ENCODE data around the gene RAD54L.
A peak's percentile ranks its signal among the peaks of the same experiment; 100 is the strongest.
"Not testable (repeated sequence)": the region's sequence is repeated elsewhere in the genome, so short reads cannot be mapped to it uniquely, and the experiment has no call there.

The RAD54L gene

GRCh38 chr1:46285730-46286477, 38.3 kb downstream of the RAD54L start:
- no peak for DNase-seq (ENCODE audit: low spot score)

DNA sequence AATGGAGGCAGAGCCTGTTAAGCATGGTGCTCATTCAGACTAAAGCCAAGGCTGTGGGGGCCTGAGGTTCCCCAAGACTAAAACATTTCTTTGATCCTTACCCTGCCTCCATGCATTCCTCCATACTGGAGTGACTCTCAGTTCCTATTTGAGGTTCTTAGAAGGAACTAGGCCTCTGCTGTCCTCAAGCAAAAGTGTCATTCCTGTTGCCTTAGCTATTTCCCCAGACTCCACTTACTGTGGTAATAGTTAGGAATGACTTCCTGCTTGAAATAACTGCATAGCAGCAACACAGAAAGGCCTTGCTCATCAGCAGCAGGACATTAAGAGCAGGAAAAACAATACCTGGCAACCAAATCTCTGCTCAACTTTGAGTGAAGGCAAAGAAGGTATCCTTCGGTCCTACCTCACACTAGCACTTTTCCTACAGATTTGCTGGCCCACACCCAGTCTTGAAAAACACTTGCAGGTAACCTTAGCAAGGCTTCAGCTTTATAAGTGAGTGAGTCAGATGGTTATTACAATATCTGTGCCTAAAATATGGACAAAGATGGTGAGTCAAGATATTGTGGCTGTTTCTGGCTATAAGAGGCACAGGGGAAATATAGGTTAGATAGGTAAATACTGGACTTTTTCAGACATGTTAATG, 41.0 kb downstream of the RAD54L start:
- no peak for DNase-seq (ENCODE audit: low spot score)

DNA sequence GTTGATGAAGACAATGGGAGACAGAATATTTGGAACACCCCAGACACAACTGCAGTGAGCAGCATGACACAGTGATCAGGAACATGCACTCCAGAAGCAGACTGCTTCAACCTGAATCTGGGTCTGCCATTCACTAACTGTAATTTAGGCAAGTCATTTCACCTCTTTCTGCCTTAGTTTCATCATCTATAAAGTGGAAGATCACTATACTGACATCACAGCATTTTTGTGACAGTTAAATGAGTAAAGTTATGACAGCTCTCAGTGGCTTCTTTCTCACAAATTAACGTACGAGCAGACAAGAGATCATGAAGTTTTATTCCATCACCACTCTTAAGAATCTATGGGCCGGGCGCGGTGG, 41.6 kb downstream of the RAD54L start:
- DNase-seq (ENCODE audit: low spot score) = no peak

DNA sequence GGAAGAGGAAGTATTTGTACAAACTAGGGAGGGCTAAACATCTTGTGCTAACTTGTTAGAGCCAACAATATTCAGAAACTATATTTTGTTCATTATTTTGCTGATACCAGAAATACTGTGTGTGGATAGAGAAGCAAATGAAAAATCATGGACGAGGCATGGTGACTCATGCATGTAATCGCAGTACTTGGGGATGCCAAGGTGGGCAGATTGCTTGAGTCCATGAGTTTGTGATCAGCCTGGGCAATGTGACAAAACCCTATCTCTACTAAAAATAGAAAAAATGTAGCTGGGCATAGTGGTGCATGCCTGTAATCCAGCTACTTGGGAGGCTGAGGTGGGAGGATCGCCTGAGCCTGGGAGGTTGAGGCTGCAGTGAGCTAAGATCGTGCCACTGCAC, 42.4 kb downstream of the RAD54L start:
- DNase-seq (ENCODE audit: low spot score) = no peak

GRCh38 chr1:46295306-46295705, 47.7 kb downstream of the RAD54L start:
- DNase-seq (ENCODE audit: low spot score) = no peak

DNA sequence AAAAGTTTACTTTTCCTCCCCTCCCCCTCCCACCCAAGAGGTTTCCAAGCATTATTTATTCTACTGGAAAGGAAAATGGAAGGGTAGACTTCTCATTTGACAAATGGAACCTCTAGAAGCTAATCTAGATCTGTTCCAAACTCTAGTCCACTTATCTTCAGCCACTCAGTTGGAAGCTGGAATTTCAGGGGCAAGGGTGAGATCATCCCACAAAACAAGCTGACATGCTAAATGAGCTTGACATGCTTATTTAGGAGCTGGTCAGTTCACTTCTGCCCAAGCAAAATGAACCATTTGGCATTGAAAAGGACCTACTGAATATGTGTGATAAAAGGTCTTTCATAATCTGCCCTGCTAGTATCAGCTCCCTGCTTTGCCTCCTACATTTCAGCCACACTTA, 50.8 kb downstream of the RAD54L start:
- no peak for DNase-seq (ENCODE audit: low spot score)

DNA sequence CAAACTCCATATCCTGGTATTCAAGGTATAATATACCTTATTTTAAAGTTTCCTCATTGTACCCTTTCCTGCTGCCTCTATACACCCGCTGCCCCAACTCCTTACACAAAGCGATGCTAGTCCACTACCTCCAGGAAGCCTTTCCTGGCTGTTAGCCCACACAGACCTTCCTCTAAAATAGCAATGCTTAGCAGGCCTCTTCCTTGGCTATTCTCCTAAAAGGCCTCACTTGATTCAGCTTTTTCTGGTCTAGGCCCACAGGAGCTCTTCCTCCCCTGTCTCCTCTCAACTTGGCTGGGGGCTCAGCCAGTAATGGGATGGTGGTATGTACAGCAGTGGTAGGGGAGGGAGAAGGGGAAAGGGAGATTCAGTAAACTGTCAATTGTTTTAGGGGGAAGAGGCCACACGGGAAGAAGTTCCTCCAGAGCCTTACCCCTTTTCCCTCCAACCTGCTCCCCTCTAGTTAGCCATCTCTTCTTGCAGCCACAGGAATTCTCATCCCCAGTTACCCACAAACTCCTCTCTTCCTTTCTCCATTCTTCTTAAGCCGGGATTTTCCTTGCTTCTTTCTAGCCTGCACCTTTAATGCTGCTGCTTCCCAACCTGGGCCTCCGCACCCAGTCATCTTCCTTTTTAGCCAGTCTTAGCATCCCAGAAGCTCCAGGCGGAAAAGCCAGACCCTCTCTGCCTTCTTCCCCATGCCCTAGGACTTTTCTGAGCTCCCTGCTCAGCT, 53.3 kb downstream of the RAD54L start:
- DNase-seq (ENCODE audit: low spot score) = no peak

DNA sequence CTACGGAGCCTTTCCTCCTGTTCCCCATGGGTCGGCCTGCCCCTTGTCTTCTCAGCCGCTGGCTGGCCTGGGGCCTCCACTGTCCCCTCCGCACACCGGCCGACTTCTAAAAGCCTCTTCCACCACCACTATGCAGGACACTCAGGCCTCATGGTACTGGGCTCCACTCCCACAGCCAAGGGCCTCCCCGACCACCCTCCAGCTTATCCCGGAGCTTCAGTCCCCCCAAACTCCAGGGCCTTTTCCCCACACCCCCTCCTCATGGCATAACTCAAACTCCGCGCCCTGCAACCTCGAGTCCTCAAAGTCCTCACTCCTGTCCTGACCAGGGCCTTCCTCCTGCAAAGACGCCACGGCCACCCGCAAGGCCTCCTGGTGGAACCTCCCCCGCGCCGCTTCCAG, 53.8 kb downstream of the RAD54L start:
- no peak for DNase-seq (ENCODE audit: low spot score)

DNA sequence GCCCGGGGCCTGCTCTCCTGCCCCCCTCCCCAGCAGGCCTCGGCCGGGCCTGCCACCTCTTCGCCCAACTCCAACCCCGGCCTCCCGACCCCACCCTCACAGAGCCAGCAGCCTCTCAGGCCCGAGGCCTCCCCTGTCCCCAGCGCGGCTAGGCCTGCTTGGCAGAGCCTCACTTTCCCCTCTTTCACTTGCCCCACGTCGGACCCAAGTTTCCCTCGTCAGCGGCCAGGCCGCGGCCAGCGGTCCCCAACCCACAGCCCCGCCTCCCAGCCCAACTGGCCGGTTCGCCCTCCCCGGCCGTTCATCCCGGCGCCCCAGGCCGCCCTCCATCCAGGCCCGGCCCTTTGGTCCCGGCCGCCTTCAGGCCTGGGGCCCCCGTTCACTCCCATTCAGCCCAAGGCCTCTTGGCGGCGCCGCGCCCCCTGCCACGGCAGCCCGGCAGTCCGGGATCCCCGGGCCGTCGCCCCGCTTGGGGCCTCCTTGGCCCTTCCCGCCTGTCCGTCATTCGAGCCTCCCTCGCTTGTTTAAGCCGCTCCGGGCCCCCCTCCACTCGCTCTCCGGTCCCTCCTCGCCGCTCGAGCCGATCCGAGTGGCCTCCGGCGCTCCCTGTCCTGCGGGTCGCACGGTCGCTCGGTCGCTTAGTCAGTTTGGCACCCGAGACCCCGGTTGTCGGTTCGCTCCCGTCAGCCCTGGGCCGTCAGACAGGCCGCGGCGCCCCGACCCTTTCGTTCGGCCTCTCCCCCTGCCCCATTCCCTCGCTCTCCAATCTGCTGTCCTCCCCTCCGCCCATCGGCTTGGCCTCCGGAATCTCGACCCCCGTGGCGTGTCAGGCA, 54.5 kb downstream of the RAD54L start:
- peak; percentile 40 for DNase-seq (ENCODE audit: low spot score)

DNA sequence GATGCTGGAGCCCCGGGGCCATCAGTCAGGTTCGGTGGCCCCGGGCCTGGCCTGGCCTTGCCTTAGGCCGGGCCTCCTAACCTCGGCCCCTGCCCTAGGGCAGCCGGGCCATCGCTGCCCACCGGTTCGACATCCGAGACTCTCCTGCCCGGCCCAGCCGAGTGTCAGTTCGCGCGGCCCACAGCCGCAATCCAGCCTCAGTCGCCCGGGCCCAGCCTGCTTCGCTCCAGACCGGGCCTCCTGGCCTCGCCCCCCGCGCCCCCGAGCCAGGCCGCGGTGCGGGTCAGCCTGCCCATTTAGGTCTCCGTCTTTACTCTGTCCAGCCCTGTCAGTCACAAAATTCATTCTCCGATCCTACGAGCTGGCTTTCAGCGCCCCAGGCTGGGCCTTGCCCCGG, 55.1 kb downstream of the RAD54L start:
- DNase-seq (ENCODE audit: low spot score) = no peak

GRCh38 chr1:46303038-46303871, 55.7 kb downstream of the RAD54L start, which contains the start of the genes LRRC41 and UQCRH:
Gene LRRC41 (minus strand): TSS chr1:46303616. CDS start chr1:46303322, 294 bp downstream.
Gene UQCRH (plus strand): TSS chr1:46303698. CDS start chr1:46303767, 69 bp downstream.
- DNase-seq (ENCODE audit: low spot score) = peak; percentile 97

- no peak for DNase-seq (ENCODE audit: low spot score)
These were observed 56.3 kb downstream of the RAD54L start for GRCh38 chr1:46303872-46304326.

DNA sequence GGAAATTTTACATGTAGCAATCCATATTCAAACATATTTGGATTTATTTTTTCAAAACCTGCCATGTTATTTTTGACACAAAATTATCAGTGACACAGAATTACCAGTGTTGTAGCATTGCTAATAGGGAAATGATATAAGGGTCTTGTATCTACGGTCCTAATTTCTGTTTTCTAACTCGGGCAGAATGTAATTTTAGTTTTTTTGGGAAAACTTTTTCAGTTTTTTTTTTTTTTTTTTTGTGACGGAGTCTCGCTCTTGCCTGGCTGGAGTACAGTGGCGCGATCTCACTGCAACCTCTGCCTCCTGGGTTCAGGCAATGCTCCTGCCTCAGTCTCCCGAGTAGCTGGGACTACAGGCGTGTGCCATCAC, 58.6 kb downstream of the RAD54L start:
- DNase-seq (ENCODE audit: low spot score) = no peak

DNA sequence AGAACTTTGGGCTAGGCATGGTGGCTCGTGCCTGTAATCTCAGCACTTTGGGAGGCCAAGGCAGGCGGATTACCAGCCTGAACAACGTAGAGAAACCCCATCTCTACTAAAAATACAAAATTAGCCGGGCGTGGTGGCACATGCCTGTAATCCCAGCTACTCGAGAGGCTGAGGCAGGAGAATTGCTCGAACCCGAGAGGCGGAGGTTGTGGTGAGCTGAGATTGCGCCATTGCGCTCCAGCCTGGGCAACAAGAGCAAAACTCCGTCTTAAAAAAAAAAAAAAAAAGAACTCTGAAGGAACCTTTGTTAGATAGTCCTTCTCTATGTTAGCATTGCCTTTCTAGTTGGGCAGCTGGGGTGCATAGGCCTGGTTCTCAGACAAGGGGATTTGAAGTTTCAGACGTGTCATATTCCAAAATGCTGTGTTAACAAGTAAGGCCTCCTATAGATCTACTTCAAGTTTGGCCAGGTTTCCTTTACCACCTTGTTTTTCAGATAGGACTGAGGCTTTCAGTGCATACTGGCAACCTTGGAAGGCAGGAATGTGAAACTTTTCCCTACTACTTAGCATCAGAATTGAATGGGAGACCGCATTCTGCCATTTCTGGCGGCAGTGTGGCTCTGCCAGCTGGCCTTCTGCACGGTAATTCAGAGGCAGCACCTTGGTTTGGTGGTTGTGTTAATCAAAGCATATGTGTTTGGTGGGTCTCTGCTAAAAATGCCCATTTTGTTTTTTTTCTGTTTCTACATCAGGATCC, 62.0 kb downstream of the RAD54L start:
- no peak for DNase-seq (ENCODE audit: low spot score)

DNA sequence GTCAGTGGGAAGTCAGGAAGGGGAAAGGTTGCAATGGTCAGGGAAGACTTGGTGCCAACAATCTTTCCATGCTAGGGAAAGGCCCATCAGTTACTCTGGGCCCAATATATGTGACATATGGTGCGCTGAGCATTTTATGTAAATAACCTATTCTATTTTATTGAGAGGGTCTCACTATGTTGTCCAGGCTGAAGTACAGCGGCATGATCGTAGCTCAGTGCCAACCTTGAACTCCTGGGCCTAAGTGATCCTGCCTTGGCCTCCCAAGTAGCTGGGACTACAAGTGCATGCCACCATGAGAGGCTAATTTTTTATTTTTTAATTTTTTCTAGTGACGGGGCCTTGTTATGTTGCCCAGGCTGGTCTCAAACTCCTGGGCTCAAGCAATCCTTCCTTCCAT, 62.8 kb downstream of the RAD54L start:
- DNase-seq (ENCODE audit: low spot score) = no peak

DNA sequence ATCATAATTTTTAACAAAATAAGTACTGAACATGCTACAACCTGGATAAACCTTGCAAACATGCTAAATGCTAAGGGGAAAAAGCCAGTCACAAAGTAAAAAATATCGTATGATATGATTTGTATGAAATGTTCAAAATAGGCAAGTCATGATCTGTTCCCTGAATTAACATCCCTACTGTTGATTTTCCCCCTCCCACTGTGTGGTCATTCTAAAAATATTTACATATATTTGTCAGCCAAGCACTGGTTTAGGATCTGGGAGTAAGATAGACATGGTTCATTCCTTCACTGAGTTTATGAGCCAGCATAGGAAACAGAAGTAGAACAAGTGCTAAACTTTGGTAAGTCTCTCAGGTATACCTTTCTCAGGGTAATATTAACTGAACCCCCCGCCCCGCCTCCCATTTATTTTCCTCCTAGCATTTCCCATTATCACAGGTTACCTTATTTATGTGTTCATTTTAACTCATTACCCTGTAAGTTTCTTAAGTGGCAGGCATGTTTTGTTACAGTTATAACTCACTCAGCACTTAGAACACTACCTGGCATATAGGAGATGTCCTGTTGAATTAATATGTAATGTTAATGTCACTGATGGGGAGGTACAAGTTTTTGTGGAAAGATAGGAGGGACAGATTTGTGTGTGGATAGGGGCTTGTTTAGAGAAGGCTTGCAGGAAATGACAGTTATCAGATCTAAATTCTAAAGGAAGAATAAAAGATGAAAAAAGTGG, 68.3 kb downstream of the RAD54L start:
- no peak for DNase-seq (ENCODE audit: low spot score)

DNA sequence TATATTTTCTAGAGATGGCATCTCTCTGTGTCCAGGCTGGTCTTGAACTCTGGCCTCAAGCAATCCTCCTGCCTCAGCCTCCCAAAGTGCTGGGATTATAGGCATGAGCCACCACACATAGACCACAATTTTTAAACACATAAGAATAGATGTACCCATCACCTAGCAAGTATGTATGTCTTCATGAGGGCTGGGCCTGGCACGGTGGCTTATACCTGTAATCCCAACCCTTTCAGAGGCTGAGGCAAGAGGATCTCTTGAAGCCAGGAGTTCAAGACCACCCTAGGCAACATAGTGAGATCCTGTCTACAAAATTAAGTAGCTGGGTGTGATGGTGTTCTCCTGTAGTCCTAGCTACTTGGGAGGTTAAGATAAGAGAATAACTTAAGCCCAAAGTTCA, 69.8 kb downstream of the RAD54L start:
- DNase-seq (ENCODE audit: low spot score) = no peak

- DNase-seq (ENCODE audit: low spot score) = not testable (repeated sequence)
These were observed 71.7 kb downstream of the RAD54L start for GRCh38 chr1:46319301-46319700.

Measured in globus pallidus (tissue), 1 donor.